ENCODE measurements around the gene DNAJC18. TPM values are rescaled to one million over a fixed set of nuclear protein-coding genes. Genes with fewer than 3 reads are reported as not detected.

DNAJC18 gene
- total RNA-seq, 3 donors from 2014 or later: 5.4 to 9.5 (median 7.6) TPM

DNA sequence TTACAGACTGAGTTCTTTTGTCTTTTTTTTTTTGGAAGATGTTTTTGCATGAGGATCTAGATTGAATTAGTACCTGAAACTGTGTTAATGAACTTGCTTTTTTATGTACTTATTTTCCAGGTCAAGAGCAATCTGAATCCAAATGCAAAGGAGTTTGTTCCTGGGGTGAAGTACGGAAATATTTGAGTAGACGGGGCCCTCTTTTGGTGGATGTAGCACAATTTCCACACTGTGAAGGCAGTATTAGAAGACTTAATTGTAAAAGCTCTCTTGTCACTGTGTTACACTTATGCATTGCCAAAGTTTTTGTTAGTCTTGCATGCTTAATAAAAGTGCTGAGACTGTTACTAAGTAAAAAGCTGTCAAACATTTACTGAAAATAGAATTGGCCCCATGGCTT, 70.7 kb downstream of the DNAJC18 start:
- peaks cover 3% of the 10 kb centered on the region for H3K36me3 ChIP-seq
- no peak for DNase-seq (ENCODE audit: low spot score in 2 of 2)
- TF ChIP-seq POLR2A (IDR thresholded peaks at IDR 0.05) (no peak), CTCF (IDR thresholded peaks at IDR 0.05) (no peak), POLR2AphosphoS5 (IDR thresholded peaks at IDR 0.05) (no peak)

GRCh38 chr5:139364466-139364865, 74.9 kb downstream of the DNAJC18 start:
- intact Hi-C loops (cut with DNase I; ENCODE audit: low total_unique reads): no loop called here
- Histone ChIP-seq H3K9me3 (no peaks in the 10 kb centered on the region), H3K4me1 (no peaks in the 10 kb centered on the region), H3K27me3 (no peaks in the 10 kb centered on the region), H3K4me3 (no peak overlapping the region), H3K27ac (no peak overlapping the region), H3K36me3 (peaks cover 3% of the 10 kb centered on the region)
- no peak for DNase-seq (ENCODE audit: low spot score in 2 of 2)
- no peak for TF ChIP-seq CTCF (IDR thresholded peaks at IDR 0.05)
- TF ChIP-seq POLR2A (IDR thresholded peaks at IDR 0.05): no peak
- TF ChIP-seq POLR2AphosphoS5 (IDR thresholded peaks at IDR 0.05): no peak

More for the DNA sequence above, 70.7 kb downstream of the DNAJC18 start:
- no peak overlapping the region for H3K27ac ChIP-seq
- no peaks in the 10 kb centered on the region for H3K4me1 ChIP-seq
- H3K4me3 ChIP-seq: no peak overlapping the region
- intact Hi-C loops (cut with DNase I; ENCODE audit: low total_unique reads): no loop called here
- no peaks in the 10 kb centered on the region for H3K27me3 ChIP-seq
- H3K9me3 ChIP-seq: no peaks in the 10 kb centered on the region

DNA sequence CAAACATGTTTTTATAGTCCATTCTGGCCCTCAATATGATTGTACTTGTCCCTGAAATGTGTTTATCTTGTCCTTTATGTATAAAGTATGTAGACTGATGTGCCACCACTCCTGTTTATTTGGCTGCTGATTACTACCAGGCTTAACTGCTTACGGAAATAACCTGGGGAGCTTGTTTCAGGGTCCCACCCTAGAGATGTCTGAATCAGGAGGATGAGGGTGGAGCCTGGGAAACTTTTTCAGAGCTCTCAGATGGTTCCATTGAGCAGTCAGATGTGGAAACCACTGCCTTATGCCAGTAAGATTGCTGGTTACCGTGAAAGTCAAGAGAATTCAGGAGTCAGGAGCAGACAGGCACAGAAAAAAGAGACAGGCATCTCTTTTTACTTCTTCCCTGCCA, 75.4 kb downstream of the DNAJC18 start:
- H3K27me3 ChIP-seq: no peaks in the 10 kb centered on the region
- intact Hi-C loops (cut with DNase I; ENCODE audit: low total_unique reads): no loop called here
- TF ChIP-seq POLR2AphosphoS5 (IDR thresholded peaks at IDR 0.05) (no peak), POLR2A (IDR thresholded peaks at IDR 0.05) (no peak), CTCF (IDR thresholded peaks at IDR 0.05) (no peak)
- H3K4me3 ChIP-seq: no peak overlapping the region
- H3K27ac ChIP-seq: no peak overlapping the region
- DNase-seq (ENCODE audit: low spot score in 2 of 2): peak in 1 of 2 donors; percentile 2
- no peaks in the 10 kb centered on the region for H3K9me3 ChIP-seq
- no peaks in the 10 kb centered on the region for H3K4me1 ChIP-seq
- H3K36me3 ChIP-seq: peaks cover 3% of the 10 kb centered on the region

GRCh38 chr5:139361835-139362429, 77.4 kb downstream of the DNAJC18 start:
- no peaks in the 10 kb centered on the region for H3K9me3 ChIP-seq
- intact Hi-C loops (cut with DNase I; ENCODE audit: low total_unique reads): no loop called here
- no peaks in the 10 kb centered on the region for H3K27me3 ChIP-seq

More at GRCh38 chr5:139361835-139362429, 77.4 kb downstream of the DNAJC18 start:
- H3K27ac ChIP-seq: no peak overlapping the region
- peaks cover 3% of the 10 kb centered on the region for H3K36me3 ChIP-seq
- H3K4me3 ChIP-seq: no peak overlapping the region
- H3K4me1 ChIP-seq: no peaks in the 10 kb centered on the region
- DNase-seq (ENCODE audit: low spot score in 2 of 2): peak in 1 of 2 donors; percentile 2
- TF ChIP-seq POLR2A (IDR thresholded peaks at IDR 0.05) (no peak), CTCF (IDR thresholded peaks at IDR 0.05) (no peak), POLR2AphosphoS5 (IDR thresholded peaks at IDR 0.05) (no peak)

Measured in breast epithelium (tissue), 4 donors.